Vagina (tissue), 2 donors: ENCODE data around the gene MRPL18.

Source experiments
- CTCF ChIP-seq, 3 experiments: fragments of 450-650 bp in 2 of 3; fragments of 200-600 bp in 1 of 3; sonication (generic) in 1 of 3; IDR thresholded peaks; one replicate each; pipeline ENCODE4 v1.5.1; 2017 to 2019; ENCODE audit warnings: antibody characterized with exemption in 3 of 3, mild to moderate bottlenecking in 2 of 3, moderate library complexity in 2 of 3
- POLR2A ChIP-seq, 2 donors: fragments of 450-650 bp; IDR thresholded peaks; one replicate each; pipeline ENCODE4 v1.6.1; 2017; ENCODE audit warnings: antibody characterized with exemption in 2 of 2, mild to moderate bottlenecking in 2 of 2, moderate library complexity in 2 of 2
- POLR2AphosphoS5 ChIP-seq, 2 donors: sonication (generic); formaldehyde crosslinking; IDR thresholded peaks; one replicate each; pipeline ENCODE4 v1.9.0; 2017; ENCODE audit warnings: antibody characterized with exemption in 2 of 2, mild to moderate bottlenecking in 2 of 2, low read depth in 1 of 2; ENCODE audit not compliant: insufficient read depth in 1 of 2

- no peak for TF ChIP-seq CTCF (IDR thresholded peaks at IDR 0.05)
- no peak for TF ChIP-seq POLR2A (IDR thresholded peaks at IDR 0.05)
- TF ChIP-seq POLR2AphosphoS5 (IDR thresholded peaks at IDR 0.05; ENCODE audit: insufficient read depth in 1 of 2, low read depth in 1 of 2), result no peak
Observed at GRCh38 chr6:159797554-159797953, 7.3 kb downstream of the MRPL18 start.
